Measurements from ENCODE around the gene MEGF11.
"Not testable (repeated sequence)": the region's sequence is repeated elsewhere in the genome, so short reads cannot be mapped to it uniquely, and the experiment has no call there.

The MEGF11 gene

DNA sequence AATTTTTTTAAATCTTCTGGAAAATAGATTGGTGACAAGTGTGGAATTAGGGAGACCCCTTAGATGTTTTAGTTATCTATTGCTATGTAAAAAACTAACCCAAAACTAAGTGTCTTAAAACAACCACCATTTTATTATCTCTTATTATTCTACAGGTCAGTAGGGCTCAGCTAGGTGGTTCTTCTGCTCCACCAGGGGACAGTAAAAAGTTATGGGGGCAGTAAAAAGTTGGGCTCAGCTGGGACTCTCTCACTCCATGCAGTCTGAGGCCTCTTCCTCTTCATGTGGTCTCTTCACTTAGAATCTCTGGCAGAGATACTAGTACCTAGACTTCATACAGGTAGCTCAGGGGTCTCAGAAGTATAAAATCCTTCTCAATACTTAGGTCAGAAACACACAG lies 21.8 kb upstream of the MEGF11 start:
- DNase-seq (ENCODE audit: low read depth in 2 of 2), result no peak

DNA sequence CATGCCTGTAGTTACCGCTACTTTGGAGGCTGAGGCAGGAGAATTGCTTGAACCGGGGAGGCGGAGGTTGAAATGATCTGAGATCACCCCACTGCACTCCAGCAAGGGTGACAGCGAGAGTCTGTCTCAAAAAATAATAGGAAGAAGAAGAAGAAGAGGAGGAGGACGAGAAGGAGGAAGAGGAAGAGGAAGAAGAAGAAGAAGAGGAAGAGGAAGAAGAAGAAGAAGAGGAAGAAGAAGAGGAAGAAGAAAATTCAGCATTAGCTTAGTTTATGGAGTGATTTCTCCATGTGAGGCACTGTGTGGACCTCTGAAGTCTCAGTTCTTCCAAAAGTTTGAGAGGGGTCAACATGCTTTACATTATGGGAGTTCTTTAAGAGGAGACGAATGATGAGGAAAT lies 17.4 kb upstream of the MEGF11 start:
- no peak for DNase-seq (ENCODE audit: low read depth in 2 of 2)

DNA sequence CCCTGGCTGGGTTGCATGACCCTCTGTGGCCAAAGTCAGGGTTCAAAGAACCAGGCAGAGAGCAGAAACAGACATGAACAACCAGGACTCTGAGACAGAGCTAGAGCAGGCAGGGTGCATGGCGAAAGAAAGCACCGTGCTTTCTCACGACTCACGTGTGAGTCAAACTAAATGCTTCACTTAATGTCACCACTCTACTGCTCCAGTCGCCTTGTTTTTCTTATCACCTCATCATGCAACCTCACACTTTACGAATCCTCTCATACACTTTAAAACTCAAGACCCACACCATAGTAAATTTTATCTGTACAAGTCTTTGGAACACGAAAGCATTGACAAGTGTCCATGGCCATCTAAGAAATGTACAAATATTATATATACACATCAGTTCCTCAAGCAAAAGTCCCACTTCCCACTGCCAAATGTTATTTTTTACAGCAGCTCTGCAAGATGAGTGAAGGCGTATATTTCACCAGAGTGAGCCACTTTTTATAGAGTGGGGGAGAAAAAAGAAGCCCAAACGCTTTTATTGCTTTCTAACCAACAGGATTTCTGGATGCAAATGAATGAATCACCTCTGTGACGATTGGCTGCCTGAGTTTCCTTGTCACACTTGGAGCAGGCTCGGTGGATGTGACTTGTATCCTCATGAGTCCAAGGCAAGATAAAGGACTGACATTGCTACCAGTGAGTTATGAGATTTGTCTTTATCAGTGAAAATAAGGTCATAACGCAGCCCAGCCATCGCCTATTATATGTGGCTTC lies 16.0 kb upstream of the MEGF11 start:
- no peak for DNase-seq (ENCODE audit: low read depth in 2 of 2)

DNA sequence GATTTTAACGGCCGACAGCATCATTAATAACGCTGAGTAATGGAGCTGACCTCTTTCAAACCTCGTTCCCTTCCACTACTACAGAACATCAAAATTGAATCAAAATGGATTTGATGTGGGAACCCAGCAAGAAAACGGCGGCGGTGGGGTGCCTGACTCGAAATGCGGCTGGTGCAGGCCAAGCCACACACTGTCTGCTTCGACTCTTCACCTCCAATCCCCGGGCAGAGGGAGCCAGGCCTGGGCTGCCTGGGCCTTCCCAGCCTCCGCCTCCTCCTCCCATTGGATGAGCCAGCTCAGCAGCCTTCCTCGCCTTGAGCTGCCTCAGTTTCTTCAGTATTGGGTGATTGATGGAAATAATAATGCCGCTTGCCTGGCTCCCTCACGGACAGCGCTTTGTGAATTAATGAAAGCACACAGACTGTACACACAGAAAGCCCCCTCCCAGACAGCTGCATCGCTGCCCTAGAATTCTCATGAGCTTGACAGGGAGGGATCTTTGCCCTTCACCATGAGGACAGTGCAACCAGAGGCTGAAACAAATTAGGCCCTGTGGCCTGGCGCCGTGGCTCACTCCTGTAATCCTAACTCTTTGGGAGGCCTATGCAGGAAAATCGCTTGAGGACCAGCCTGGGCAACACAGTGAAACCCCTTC lies 11.4 kb upstream of the MEGF11 start:
- DNase-seq (ENCODE audit: low read depth in 2 of 2), result no peak

DNA sequence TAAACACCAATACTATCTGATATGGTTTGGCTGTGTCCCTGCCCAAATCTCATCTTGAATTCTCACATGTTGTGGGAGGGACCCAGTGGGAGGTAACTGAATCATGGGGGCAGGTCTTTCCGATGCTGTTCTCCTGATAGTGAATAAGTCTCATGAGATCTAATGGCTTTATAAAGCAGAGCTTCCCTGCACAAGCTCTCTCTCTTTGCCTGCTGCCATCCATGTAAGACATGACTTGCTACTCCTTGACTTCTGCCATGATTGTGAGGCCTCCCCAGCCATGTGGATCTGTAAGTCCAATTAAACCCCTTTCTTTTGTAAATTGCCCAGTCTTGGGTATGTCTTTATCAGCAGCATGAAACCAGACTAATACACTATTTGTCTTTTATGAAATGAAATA lies 9.3 kb upstream of the MEGF11 start:
- DNase-seq (ENCODE audit: low read depth in 2 of 2), result not testable (repeated sequence)

DNA sequence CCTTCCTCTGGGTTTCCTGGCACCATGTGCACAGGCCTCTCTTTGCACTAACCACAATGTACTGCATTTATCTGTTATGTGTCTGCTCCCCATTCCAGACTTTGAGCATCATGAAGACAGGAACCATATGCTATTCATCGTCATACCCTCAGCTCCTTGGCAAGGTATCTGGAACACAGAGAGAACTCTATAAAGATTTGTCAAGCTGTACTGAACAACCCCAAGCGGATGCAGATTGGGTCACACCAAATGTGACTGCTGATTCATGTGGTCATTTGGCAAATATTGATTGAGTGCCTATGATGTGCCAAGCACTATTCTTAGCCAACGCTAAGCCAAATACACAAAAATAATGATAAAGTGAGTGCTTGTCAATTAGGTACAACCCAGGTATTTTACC lies 7.5 kb upstream of the MEGF11 start:
- DNase-seq (ENCODE audit: low read depth in 2 of 2), result no peak

DNA sequence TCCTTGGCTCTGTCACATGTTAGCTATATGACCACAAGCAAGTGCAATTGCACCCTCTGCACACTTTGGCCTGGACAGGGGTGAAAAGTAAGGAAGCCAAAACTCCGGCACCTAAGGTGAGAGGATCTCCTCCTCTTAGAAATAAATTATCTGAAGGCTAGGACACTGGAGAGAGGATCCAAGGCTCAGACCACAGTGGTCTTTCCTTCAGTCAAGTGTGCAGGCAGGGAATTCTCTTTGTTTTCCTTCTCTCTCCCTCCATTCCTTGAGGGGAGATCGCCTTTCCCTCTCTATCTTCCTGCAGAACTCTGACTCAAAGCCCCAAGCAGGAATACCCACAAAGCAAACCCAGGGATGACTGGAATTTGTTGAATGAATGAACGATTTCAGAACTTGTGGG lies 3.1 kb upstream of the MEGF11 start:
- DNase-seq (ENCODE audit: low read depth in 2 of 2), result no peak

DNA sequence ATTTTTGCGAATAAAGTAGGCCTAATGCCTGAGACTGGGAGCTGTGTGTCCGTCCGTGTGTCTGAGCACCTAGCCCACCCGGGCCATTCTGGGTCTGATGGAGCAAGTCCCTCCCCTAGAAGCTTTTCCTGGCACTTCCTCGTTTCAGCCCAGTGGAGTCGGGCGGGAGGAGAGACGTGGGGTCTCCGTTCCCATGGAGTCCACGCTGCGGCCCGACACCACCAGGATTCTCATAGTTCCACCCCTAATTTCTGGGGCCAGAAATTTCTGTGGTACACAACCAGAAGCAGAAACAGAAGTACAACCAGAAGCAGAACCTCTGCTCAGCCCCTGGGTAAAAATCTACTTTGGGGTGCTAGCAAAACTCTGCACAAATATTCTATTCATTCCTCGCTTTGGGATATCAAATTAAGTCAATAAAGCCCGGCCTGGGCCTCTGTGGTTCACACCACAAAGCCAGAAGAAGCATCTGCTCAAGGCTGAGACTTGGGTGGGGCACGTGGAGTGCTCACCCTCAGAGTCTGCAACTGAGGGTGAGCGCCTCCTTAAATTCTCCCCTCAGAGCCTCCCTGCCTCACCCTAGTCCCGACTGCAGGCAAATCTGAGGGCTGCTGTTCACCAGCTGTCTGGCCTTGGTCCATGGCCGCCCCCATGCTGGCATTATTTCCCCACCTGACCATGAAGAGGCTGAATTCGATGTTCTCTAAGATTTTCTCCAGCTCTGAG lies 1.6 kb upstream of the MEGF11 start:
- DNase-seq (ENCODE audit: low read depth in 2 of 2), result no peak

DNA sequence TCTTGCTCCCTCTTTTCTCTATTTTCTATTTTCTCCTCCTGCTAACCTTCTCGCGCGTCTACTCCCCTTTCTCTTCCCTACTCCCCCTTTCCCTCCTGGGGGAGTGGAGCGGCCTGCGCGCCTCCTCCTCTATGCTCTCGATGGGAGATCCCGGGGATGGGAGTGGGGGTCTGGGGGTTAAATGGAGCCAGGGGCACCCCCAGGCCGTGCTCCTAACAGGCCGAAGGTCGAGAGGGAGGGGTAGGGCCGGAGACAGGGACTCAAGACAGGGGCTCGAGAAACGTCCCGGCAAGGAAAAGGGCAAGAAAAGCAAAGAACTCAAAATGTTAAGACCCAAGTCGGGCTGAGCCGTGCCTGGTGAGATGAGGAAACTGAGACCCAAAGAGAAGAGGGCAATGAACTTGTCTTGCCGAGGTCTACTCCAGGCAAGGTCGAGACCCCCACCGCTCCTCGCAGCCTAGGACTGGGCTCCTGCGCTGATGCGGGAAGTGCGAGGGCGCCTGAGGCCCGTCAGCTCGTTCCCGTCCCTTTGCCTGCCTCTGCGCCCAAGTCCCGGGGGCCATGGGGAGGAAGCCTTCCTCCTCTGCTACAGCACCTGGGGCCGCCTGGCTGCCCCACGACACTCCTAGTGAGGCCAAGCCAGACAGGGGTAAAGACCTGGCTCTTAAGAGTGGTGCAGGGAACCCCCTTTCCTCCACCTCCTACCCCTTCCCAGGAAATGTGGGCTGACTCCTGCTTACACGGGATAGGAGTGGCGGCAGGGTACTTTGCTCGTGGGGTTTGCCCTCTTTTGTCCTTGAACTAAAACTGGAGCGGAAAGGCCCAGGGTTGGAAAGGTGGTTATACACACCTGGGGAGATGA lies 770 bp upstream of the MEGF11 start:
- no peak for DNase-seq (ENCODE audit: low read depth in 2 of 2)

DNA sequence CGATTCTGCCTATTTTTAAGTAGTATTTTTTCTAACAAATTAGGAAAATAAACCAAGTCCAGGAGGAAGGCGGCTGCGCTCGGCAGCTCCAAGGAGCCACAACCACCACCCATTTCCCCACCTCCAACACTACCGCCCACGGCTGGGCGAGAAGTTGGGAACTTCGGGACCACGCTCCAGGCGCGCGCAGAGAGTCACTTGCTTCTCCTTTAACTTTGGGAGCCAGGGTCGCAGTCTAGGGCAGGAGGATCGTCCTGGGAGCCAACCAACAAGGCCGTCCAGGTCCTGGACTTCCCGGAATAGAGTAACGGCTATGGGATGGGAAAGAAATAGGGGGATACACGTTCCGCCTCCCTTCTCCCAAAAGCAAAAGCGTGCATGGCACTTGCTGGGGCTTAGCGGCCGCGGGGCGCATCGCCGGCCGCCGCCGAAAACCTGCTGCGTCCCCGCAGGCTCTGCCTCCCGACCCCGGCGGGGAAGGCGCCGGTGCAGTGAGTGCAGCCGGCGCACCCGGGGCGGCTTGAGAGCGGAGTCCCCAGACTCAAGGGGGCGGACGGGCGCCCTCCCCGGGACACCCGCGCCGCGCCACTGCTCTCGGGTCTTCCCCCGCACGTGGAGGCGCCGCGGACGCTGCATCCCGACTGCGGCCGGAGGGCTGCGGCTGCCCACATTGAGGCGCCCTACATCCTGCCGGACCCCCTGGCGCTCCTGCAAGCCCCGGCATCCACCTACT lies 699 bp downstream of the MEGF11 start:
- no peak for DNase-seq (ENCODE audit: low read depth in 2 of 2)

DNA sequence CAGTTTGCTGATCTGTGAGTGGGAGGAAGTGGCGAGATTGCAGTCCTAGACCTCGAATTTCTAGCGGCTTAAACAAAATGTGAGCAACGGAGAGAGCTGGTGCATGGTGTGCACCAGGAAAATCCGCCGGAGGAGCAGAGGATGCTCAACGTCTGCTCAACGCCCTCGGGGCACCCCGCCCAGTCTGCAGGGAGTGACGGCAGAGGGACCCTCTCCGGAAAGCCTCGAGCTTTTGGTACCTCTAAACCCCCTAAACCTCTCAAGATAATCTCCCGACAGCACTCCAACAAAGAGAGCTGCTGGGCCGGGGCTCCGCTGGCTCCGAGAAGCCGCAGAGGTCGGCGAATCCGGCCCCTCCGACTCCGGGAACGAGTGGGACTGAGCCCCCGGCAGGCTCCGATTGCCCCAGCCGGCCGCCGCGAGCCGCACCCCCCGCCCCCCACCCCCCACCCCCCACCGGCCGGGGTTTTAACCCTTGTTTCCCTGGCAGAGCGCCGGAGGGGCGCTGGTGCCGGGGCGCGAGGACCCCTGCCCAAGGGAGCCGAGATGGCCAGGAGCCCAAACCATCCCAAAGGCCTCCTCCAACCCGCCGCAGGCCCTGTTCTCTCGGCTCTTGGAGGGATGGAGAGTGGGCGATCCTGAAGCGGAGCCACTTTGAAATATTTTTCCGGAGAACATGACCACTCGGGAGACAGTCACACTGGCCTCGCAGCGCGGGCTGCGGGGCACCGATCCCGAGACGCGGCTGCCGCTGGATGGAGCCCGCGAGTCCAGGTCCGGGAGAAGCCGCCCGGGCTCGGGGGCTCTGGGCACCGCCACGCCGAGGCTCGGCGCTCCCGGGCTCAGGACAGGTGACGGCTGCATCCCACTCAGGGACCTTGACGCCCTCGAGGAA lies 1.5 kb downstream of the MEGF11 start:
- no peak for DNase-seq (ENCODE audit: low read depth in 2 of 2)

DNA sequence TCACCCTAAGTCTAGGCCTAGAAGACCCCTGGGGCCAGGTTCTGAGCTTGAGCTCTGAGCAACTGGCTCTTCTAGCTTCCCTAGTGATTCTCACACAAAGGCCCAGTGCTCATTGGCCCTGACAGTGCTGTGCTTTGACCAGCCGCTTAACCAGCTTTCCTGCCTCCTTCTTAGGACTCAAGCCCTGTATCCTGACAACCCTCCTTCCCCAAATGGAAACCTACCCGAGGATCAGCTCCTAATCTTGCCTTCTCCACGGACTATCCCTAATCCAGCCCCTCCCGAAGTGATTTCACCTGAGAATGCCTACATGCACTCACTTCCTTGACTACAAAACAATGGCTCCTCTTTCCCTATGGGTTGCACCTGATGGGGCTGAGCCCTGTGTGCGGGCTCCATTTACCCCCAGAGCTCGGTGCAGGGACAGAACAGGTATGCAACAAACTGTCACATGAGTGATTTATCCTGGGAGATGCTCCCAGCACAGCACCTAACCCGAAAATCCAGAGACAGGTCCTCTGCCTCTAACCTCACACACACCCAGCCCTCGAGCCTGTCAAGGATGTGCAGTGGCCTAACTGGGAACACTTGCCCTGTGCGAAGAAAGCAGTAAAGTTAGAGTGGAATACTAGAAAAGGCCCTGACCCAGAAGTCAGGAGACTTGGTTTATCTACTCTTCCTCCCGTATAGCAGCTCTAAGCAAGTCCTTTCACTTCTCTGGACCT lies 2.3 kb downstream of the MEGF11 start:
- DNase-seq (ENCODE audit: low read depth in 2 of 2), result no peak

DNA sequence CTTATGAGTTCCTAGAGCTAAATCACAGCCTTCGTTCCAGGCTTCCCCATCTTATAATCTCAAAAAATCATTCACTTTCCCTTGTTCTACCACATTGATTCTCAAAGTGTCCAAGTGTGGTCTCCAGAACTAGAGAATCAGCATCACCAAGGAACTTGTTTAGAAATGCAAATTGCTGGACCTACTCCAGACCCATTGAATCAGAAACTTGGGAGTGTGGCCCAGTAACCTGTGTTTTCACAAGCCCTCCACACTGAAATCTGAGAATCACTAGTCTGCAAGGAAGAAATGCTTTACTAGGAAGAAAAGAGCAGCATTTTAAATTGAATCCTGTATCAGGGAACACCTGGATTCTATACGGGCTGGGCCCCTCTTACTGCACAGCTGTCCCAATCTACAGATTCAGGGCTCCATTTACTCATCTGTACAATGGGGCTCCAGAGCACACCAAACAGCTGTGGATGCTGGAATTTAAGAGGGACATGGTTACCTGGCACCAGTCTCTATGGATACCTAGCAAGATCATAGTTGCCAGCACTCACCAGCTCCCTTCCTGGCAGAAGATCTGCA lies 3.9 kb downstream of the MEGF11 start:
- no peak for DNase-seq (ENCODE audit: low read depth in 2 of 2)

DNA sequence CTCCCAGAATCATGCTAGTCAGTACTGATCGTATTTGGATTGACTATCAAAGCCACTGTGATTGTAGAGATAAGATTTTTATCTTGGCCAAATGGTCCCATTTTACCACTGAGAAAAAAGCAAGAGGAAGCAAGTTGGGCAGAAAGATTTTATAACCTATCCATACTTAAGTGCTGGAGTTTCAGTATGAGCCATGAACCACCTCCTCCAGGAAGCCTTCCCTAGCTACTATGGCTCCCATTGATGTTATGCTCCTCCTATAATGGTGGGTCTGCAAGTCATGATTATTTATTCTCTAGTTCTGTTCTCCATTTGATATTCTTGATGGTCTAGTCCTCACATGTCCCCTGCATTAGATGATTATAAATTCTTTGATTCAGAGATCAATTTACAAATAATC lies 6.6 kb downstream of the MEGF11 start:
- no peak for DNase-seq (ENCODE audit: low read depth in 2 of 2)

DNA sequence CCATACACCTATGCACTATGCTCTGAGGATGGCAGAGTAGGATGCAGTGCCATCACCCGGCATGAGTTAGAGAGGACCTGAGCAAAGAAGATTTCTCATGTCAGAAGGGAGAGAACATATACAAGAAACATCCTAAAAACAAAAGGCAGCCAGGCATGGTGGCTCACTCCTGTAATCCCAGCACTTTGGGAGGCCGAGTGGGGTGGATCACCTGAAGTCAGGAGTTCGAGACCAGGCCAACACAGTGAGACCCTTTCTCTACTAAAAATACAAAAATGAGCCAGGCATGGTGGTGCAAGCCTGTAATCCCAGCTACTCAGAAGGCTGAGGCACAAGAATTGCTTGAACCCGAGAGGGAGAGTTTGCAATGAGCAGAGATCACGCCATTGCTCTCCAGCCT lies 7.7 kb downstream of the MEGF11 start:
- not testable (repeated sequence) for DNase-seq (ENCODE audit: low read depth in 2 of 2)

DNA sequence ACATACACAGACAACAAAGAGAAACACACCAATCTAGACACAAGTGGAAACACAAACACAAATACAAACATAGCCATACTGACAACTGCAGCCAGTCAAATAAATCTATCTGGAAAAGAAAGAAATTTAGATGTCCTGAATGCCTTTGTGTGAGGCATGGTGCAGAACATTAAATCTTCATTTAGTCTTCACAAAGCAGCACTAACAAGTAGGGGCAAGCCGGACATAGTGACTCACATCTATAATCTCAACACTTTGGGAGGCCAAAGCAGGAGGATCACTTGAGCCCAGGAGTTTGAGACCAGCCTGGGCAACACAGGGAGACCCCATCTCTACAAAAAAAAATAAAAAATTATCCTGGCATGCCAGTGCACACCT lies 11.7 kb downstream of the MEGF11 start:
- DNase-seq (ENCODE audit: low read depth in 2 of 2), result no peak

DNA sequence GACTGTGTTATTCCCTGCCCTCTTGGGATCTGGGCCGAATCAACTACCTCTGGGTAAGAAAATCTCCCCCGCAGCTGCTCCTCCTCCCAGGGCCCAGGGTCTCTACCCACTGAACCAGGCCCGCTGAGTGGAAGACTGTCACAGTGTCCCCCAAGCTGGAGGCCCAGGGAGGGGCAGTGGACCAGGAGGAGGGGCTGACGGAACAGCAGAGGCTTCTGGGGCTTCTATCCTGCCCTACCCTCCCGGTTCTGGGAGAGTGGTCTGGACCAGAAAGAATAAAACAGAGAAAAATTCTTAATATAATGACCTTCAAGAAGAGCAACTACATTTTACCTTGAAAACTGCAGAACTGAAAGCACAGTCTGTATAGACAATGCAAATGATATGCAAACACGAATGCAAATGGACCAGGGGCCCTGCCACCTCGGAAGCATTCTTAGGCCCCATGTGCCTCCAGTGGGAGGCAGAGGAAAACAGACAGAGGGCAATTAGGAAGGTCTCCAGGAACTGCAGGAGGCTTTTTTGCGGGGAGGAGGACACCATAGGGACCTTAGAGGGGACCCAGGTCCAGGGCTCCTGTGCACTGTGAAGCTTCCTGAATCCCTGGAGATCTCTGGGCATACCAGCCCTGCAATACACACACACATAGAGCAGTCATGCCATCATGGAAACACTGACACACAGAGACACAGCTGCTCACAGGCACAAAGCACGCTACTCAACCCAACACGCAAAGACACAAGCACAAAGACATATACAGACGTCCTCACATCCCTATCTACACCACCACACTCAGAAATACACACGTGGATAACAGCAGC lies 12.3 kb downstream of the MEGF11 start:
- no peak for DNase-seq (ENCODE audit: low read depth in 2 of 2)

DNA sequence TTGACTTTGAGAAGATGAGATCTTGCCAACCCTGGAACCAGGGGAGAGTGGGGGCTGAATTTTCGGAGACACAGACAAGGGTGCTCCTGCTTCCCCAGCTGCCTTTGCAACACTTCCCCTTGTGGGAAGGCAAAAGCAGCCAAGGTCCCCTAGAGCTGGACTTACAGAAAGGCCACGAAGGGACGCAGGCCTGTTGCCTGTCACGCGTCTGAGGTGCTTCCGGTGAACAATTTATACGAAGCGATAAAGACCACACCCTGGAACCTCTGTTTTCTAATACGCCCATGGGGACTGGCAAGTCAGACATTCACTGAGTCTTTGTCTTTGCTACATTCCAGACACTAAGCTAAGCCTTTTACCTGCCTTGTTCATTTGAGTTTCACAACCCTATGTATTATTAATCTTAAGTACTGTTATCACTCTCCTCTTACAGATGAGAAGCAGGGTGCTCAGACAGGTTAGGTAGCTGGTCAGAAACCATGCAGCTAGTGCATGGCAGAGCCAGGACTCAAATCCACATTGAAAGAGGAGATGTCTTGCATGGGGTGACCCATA lies 13.2 kb downstream of the MEGF11 start:
- no peak for DNase-seq (ENCODE audit: low read depth in 2 of 2)
